Measurements from ENCODE around the gene SLC16A12.

Gene SLC16A12

GRCh38 chr10:89476150-89476549 is 59.2 kb downstream of the SLC16A12 start:
- ChIA-PET CTCF (interaction anchor here (1.2 kb wide), 1 partner anchor 10 kb away, joined by 4 read pairs; no protein-coding TSS in a partner anchor), POLR2A (no interaction called here)
- DNase-seq (ENCODE audit: low read depth, low spot score) = no peak
- TF ChIP-seq, protein P1, sequence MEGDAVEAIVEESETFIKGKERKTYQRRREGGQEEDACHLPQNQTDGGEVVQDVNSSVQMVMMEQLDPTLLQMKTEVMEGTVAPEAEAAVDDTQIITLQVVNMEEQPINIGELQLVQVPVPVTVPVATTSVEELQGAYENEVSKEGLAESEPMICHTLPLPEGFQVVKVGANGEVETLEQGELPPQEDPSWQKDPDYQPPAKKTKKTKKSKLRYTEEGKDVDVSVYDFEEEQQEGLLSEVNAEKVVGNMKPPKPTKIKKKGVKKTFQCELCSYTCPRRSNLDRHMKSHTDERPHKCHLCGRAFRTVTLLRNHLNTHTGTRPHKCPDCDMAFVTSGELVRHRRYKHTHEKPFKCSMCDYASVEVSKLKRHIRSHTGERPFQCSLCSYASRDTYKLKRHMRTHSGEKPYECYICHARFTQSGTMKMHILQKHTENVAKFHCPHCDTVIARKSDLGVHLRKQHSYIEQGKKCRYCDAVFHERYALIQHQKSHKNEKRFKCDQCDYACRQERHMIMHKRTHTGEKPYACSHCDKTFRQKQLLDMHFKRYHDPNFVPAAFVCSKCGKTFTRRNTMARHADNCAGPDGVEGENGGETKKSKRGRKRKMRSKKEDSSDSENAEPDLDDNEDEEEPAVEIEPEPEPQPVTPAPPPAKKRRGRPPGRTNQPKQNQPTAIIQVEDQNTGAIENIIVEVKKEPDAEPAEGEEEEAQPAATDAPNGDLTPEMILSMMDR (IDR thresholded peaks at IDR 0.05; ENCODE audit: insufficient read depth, low read length, missing control alignments) = no peak
- H3K4me3 ChIP-seq (ENCODE audit: low read depth, low read length) = no peak overlapping the region

DNA sequence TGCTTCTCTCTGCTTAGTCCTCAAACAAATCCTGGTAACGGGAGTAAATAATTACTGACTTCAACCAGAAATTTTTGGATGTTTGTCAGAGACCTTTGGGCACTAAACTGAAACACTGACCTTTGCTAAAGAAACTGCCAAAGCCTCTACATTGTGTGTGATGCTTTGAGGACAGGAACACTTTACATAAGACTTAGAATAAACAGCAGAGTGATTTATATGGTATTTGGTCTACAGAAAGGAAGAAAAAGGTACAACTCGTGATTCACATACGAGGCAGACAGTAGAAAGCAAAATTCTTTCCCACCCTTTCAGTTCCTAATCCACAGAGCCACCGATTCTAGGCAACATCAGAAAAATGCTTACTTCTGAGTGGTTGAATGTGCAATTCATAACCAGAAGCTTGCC is 59.8 kb downstream of the SLC16A12 start:
- TF ChIP-seq, protein P1 (IDR thresholded peaks at IDR 0.05; ENCODE audit: insufficient read depth, low read length, missing control alignments) = no peak
- POLR2A ChIA-PET = no interaction called here
- CTCF ChIA-PET = interaction anchor here (1.2 kb wide), 1 partner anchor 9 kb away, joined by 4 read pairs; no protein-coding TSS in a partner anchor
- DNase-seq (ENCODE audit: low read depth, low spot score) = no peak
- no peak overlapping the region for H3K4me3 ChIP-seq (ENCODE audit: low read depth, low read length)

DNA sequence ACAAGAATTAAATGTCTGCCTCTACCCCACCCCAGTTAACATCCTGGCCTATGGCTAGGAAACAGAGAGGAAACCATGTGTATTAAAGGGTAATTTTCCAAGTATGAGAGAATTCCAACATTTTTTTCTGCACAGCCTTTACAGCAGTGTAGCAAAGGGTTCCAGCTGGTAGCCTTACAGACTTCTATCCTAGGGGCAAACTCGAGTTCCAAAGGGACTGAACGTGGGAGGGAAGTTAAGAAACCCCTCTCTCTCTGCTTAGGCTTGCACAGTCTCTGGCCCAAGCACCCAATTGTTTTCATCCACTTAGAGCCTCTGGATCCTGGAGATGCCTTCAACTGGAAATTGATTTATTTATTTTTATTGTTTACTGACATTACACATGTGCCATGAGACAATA is 60.3 kb downstream of the SLC16A12 start:
- TF ChIP-seq, protein P1 (IDR thresholded peaks at IDR 0.05; ENCODE audit: insufficient read depth, low read length, missing control alignments) = no peak
- ChIA-PET CTCF (no interaction called here), POLR2A (no interaction called here)
- H3K4me3 ChIP-seq (ENCODE audit: low read depth, low read length) = no peak overlapping the region
- DNase-seq (ENCODE audit: low read depth, low spot score) = no peak

GRCh38 chr10:89474452-89474851 is 60.9 kb downstream of the SLC16A12 start:
- POLR2A ChIA-PET = no interaction called here
- DNase-seq (ENCODE audit: low read depth, low spot score) = no peak

DNA sequence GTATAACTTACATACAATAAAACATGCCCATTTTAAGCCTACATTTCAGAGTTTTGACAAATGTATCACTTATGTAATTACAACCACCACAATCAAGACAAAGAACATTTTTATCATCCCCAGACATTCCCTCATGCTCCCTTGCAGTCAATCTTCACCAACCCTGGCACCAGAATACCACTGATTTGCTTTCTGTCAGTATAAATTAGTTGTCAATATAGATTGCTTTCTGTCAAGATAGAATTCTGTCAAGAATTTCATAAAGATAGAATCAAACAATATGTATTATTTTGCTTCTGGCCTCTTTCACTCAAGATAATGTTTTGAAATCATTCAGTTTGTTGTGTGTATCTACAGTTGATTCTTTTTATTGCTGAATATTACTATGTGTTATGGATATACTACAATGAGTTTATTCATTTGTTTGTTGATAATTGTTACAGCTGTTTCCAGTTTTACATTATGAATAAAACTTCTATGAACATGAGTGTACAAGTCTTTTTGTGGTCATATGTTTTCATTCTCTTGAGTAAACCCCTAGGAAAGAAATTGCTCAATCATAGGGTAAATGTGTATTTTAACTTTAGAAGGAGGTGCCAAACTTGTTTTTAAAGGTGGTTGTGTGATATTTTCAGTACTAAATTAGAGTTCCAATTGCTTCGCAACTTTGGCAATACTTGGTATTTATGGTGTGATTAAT is 64.1 kb downstream of the SLC16A12 start:
- H3K4me3 ChIP-seq (ENCODE audit: low read depth, low read length) = no peak overlapping the region
- ChIA-PET CTCF (no interaction called here), POLR2A (no interaction called here)
- TF ChIP-seq, protein P1 (IDR thresholded peaks at IDR 0.05; ENCODE audit: insufficient read depth, low read length, missing control alignments) = no peak
- DNase-seq (ENCODE audit: low read depth, low spot score) = no peak

More at GRCh38 chr10:89474452-89474851, 60.9 kb downstream of the SLC16A12 start:
- CTCF ChIA-PET = no interaction called here
- no peak overlapping the region for H3K4me3 ChIP-seq (ENCODE audit: low read depth, low read length)
- TF ChIP-seq, protein P1 (IDR thresholded peaks at IDR 0.05; ENCODE audit: insufficient read depth, low read length, missing control alignments) = no peak

DNA sequence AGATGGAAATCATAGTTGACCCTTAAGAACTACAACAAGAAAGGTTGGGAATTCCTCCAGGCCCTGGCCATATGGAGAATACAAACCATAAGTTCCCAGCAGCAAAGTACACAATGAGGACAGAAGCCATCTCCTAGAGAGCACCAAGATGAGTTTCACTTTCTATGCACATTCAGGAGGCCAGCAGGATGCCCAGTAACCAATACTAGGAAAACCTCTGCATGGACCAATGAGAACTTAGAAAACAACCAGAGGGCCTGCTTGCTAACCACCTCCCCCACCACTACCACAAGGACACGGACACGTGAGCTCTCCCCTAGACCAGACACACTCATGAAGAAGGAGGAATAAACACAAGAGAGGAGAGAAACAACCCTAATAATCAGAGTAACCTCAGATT is 64.8 kb downstream of the SLC16A12 start:
- TF ChIP-seq, protein P1 (IDR thresholded peaks at IDR 0.05; ENCODE audit: insufficient read depth, low read length, missing control alignments) = no peak
- CTCF ChIA-PET = no interaction called here
- H3K4me3 ChIP-seq (ENCODE audit: low read depth, low read length) = no peak overlapping the region
- POLR2A ChIA-PET = no interaction called here
- DNase-seq (ENCODE audit: low read depth, low spot score) = no peak
